ENCODE data around the gene SERPINA9. TPM values are rescaled to one million over a fixed set of nuclear protein-coding genes. Genes with fewer than 3 reads are reported as not detected.

Gene SERPINA9
- total and polyA plus RNA-seq, 2 of the 8 experiments (the other 6 are each of a cell fraction or from before 2014, with no cell fraction given), result not detected

- no peak for TF ChIP-seq CHD7 (IDR thresholded peaks at IDR 0.05; ENCODE audit: insufficient replicate concordance, low read length)
- no peak for TF ChIP-seq SAP30 (IDR thresholded peaks at IDR 0.05; ENCODE audit: insufficient read depth, insufficient replicate concordance, low read length)
- TF ChIP-seq SIRT6 (IDR thresholded peaks at IDR 0.05; ENCODE audit: low read length), result no peak
- TF ChIP-seq EZH2 (IDR thresholded peaks at IDR 0.05; ENCODE audit: low read depth, low read length, severe bottlenecking), result no peak
- TF ChIP-seq CHD2 (IDR thresholded peaks at IDR 0.05; ENCODE audit: low read length), result no peak
- TF ChIP-seq MAX (IDR thresholded peaks at IDR 0.05), result no peak
- TF ChIP-seq TEAD4 (IDR thresholded peaks at IDR 0.05; ENCODE audit: low read depth, low read length), result no peak
These were observed 25.9 kb upstream of the SERPINA9 start (continued) for GRCh38 chr14:94501588-94502516.

Measured in H1 (cell line).